Occipital lobe (tissue), 3 donors: ENCODE results near the gene ACAD9. TPM values are rescaled to one million over a fixed set of nuclear protein-coding genes. Genes with fewer than 3 reads are reported as not detected.

Experiments used
- DNase-seq: peaks from one replicate; lab custom pipeline; 2025; lab: John Stamatoyannopoulos, UW
- small RNA-seq: library from RNA; depleted of rRNA; stranded (forward); fragments of <200 nt; gene quantifications from one replicate; pipeline ENCODE3, GENCODE V24; 2014
- total RNA-seq: library from RNA; depleted of rRNA; stranded (reverse); fragments of >200 nt; gene quantifications from one replicate; pipeline ENCODE4 v1.2.3, GENCODE V29; 2014

Gene ACAD9
- total RNA-seq, 1 donor from 2014 or later: 27.6 TPM

DNA sequence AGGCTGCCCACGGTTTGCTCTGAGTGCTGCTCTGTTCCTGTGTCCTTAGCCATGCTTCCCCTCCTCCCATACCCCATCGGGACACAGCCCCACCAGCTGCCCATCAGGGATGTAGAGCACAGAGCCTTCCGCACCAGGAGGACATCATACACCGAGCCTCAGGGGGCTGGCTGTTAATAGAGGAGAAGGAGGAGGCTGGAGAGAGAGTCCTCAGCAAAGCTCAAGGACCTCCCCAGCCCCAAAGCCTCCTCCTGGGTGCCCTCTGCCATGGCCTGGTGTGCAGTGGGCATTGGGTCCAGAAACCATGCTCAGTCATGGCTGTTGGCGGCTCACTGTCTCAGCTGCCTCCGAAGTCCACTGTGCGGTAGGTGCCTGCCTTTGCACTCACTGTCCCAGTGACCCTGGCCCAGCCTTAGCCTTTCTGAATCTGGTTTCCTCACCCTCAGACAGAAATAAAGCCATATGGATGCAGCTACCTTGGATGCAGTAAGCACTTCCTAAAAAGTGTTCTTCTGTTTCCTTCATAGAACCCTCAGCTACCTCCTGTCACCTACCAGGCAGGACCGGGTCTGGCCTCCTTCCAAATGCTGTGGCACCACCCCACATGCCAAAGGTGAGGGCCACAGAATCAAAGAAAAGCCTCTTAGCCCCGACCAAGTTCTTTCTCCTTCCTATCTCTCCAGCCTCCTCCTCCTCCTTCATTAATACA, 53.9 kb downstream of the ACAD9 start:
- DNase-seq: no peak

DNA sequence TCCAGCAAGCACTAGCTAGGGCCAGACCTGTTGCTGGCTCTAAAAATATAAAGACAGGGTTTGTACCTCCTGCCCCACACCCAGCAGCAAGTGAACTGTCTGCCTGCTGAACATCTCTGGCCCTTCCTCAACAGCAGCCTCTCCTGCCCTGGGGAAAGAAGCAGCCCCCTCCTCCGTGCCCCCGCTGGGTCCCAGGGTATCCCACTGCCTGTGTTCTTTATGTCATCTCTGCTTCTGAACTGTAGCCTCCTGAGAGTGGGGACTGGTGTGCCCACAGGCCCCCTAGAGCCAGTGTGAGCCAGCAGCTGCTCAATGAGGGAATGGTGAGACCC, 54.5 kb downstream of the ACAD9 start:
- DNase-seq: no peak

DNA sequence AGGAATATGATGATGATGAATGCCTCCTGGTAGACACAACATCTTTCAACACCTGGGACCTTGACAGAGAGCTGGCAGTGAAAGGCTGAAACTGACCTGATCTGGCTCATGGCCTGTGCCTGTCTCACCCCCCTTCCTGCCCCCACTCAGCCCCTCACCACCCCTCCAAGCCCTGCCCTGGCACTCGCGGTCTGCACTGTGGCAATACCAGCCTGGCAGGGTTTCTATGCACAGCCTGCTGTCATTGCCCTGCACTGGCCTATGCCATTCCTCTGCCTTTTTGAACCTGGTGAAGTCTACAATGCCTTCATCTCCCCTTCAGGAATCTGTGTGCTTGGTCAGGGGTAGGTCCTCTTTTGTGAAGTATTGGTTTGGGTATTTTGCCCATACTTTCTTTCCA, 56.5 kb downstream of the ACAD9 start:
- DNase-seq: no peak

DNA sequence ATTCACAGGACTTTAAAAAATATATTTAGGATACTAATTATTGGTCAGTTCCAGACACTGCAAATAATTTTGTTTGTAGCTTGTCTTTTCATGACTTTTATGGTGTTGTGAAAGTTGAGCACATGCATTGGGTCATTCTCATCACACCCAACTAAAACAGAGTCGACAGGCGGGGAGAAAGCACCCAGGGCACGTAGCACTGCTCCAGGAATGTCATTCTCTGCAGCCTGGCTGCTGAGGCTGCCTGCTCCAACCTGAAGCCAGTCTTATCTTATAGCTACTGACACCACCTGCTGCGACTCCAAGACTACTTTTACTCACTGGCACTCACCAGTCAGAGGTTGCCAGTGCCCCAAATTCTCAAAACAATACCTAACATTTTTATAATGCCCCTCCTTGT, 56.9 kb downstream of the ACAD9 start:
- DNase-seq: no peak

DNA sequence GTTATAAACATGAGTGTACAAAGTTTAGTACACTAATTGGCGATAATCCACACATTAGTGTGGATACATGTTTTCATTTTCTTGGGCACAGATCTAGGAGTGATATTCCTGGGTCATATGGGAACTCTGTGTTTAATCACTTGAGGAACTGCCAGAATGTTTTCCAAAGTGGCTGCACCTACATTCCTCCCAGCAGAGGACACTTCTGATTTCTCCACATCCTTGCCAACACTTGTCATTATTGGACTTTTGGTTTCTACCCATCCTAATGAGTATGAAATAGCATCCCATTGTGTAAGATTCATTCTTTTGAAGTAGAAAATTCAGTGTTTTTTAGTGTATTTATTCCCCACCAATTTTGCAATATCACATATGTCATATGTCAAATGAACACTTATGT, 60.8 kb downstream of the ACAD9 start:
- DNase-seq: no peak

DNA sequence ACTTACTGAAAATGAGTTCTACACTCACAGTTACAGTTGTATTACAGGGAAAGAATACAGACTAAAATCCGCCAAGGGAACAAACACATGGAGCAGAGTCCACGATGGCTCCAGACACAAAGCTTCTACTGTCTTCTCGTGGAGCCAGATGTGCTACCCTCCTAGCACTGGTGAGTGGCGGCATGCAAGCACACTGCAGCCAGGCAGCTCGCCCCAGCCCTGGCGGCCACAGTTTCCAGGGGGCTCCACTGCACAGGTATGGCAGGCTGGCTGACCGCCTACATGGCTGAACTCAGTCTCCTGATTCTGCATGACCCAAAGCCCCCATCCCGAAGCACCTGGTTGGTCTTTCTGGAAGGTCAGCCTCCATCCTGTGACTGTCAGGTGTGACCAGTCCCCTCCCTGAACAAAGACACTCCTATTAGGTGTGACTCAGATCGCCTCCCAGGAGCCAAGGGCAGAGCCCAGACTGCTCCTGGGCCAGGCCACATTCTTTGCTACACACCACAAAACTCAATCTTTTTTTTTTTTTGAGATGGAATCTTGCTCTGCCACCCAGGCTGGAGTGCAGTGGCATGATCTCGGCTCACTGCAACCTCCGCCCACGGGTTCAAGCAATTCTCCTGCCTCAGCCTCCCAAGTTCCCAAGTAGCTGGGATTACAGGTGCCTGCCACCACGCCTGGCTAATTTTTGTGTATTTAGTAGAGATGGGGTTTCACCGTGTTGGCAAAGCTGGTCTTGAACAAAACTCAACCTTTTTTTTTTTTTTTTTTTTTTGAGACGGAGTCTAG, 62.9 kb downstream of the ACAD9 start:
- no peak for DNase-seq

DNA sequence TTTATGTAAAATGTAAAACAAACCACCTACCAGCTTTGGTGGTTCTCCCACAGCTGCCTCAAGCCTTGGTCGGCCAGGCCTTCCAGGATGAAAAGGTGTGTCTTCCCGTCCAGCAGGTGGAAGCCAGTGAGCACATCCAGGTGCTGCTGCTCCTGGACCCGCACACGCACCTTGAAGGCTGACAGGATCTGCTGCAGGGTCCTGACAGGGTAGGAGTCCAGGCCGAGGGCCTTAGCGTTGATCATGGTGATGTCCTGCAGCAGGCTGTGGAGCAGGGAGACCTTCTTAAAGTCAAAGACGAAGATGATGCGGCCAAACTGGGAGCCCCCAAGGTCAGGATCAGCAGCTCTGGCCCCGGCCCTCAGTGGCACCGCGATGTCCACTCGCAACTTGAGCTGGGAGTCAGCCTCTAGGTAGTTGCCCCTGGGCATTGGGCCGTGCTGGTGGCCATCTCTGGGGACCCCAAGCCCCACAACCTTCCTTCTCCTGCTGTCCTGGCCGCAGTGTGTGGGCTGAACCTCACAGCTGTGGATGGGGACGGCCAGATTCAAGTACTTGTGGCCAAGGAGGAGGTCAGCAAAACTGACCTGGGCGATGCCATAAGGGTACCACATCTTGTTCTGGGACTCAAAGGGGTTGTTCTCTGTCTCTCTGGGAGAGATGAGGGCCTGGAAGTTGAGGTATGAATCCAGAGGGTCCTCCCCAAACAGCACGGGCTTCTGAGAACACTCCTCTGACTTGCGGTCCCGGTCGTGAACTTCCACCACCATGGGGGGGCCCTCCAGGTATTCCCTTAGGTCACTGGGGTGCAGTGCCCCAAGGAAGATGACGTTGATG, 65.8 kb downstream of the ACAD9 start:
- DNase-seq: no peak

DNA sequence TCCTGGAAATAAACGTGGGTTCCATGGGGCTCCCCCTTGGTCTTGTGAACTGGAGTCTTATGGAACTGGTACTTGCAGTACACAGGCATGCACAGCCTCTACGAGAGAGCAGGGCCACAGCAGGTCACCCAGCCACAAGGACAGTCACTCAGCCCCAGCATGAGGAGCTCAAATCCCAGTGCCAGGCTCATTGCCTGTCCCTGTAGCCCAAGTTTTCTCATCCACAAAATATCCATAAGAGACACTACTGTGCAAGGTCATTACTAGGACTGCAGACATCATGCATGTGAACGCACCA, 66.4 kb downstream of the ACAD9 start:
- DNase-seq: no peak

DNA sequence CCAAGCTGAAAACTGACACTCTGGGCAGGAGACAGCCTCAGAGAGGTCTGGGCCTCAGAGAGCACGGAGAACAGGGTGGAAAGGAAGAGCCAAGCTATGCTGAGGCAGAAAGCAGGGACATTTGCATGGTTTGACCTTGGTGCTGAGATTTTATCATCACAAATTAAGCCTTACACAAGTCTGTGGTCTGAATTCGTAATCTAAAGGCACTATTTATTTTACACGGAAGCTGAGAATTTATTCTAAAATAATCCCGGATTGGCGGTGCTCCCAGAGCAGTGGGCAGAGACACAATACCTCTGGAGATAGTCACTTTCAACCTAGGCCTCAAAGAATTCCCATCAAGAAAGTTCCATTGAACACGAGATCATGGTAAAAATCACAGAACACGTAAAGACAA, 67.0 kb downstream of the ACAD9 start:
- DNase-seq: no peak

DNA sequence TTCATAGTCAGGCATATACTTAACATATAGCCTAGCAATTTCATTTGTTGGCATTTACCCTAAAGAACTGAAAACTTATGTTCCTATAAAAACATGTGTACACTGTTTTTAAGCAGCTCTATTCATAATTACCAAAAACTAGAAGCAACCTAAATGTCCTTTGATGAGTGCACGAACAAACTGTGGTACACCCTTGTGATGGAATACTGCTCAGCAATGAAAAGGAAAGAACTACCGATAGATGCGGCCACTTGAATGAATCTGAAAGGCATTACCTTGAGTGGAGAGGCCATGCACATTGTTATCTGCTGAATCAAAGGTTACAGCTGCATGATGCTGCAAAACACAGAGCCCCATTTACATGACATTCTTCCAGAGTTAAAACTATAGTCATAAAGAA, 69.7 kb downstream of the ACAD9 start:
- no peak for DNase-seq

DNA sequence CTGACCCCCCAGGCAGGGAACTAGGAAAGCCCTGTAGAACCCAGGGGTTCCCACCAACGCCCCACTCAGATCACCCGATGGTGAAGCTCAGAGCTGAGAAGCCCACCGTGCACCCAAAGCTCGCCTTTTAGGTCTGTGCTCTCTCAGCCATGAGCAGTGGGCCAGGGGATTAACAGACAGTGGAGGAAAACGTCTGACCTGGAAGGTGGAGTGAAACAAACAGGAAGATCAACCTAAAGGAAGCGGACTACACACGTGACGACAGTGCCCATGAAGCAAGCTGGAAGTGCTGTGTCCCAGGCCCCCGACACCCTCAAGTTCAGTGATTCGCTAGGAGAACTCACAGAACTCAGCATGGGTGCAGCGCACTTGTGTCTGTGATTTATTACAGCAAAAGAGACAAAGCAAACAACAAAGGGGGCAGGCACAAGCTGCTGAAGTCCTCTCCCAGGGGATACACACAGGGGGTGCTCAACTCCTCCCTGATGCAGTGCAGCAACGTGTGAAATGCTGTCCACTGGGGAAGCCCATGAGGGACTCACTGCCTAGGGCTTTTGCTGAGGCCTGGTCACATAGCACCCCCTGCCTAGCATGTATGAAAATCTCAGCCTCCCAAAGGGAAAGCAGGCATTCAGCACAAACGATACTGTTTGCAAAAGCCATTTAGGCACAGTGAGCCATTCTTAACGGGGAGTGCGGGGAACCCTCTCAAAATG, 71.0 kb downstream of the ACAD9 start:
- DNase-seq: no peak

DNA sequence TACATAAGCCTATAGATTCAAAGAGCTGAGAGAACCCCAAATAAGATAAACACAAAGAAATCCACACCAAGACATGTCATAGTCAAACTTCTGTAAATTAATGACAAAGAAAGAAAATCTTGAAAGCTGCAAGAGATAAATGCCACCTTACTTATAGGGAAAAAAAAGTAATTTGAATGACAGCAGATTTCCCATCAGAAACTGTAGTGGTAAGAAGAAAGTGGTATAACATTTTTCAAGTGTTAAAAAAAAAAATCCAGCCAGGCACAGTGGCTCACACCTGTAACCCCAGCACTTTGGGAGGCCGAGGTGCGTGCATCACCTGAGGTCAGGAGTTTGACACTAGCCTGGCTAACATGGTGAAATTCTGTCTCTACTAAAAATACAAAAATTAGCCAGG, 77.0 kb downstream of the ACAD9 start:
- no peak for DNase-seq

Small RNAs within 50 kb of the gene (small RNA-seq; reads per million reads assigned to genes)
- not detected for gene AC112484.4

Other genes with a start within 250 kb of the ACAD9 start
- gene RPN1, start 228.8 kb upstream of the ACAD9 start, total RNA-seq: 181 TPM
- gene RAB7A, start 153.4 kb upstream of the ACAD9 start, total RNA-seq: 26.7 TPM
- 2.2 TPM for gene CFAP92, start 114.5 kb downstream of the ACAD9 start, total RNA-seq
- gene EFCC1, start 121.7 kb downstream of the ACAD9 start, total RNA-seq: 0.94 TPM
- gene GP9, start 181.2 kb downstream of the ACAD9 start, total RNA-seq: not detected
- 3.3 TPM for gene RAB43, start 242.2 kb downstream of the ACAD9 start, total RNA-seq